Stimulated activated memory B cell treated with anti-CD40 and anti-IgM and Interleukin-4, amounts not matched to agents 10 μg/mL and 1 μg/mL and 100 μg/mL, for 72 hours (primary cell): Measurements from ENCODE around the gene TSPAN15.

ENCODE experiments used
- ATAC-seq: fragments of 150-1000 bp; cut with Tn5 transposase; 2 replicates; pipeline ENCODE4 v1.10.0; 2021
- H3K27ac Mint-ChIP-seq: one replicate; pipeline ENCODE4 v1.8.0; 2022; ENCODE audit warnings: mild to moderate bottlenecking, mixed read lengths
- H3K27me3 Mint-ChIP-seq: one replicate; pipeline ENCODE4 v1.8.0; 2022; ENCODE audit warnings: mixed read lengths
- H3K36me3 Mint-ChIP-seq: one replicate; pipeline ENCODE4 v1.8.0; 2022; ENCODE audit warnings: mixed read lengths
- H3K4me1 Mint-ChIP-seq: one replicate; pipeline ENCODE4 v1.8.0; 2022; ENCODE audit warnings: mixed read lengths
- H3K4me3 Mint-ChIP-seq: one replicate; pipeline ENCODE4 v1.8.0; 2022; ENCODE audit warnings: mild to moderate bottlenecking, moderate library complexity, mixed read lengths
- H3K9me3 Mint-ChIP-seq: one replicate; pipeline ENCODE4 v1.8.0; 2022; ENCODE audit warnings: mixed read lengths

Gene TSPAN15

DNA sequence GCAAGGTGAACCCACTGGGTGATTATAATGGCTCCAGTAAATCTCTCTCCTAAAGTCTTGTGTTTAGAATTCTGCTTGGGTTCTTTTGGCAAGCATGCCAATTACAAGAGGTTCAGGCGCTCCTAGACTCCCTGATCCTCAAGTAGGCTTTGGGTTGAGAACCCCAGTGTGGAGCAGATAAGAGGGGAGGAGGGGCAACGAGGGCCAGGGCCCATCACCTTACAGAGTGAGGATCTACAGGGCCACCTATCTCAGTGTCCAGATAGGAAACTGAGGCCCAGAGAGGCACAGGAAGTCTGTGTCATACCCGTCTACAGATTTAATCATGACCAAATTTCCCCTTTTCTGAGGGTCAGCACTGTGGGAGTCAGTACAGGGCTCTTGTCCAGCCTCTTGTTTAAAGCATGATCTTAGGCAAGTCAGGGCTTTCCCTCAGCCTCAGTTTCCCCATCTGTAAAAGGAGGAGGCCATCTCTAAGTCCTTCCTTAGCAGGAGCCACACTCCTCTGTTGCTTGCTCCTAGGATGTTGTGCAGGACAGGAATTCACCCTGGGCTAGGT is 39.0 kb upstream of the TSPAN15 start:
- H3K27ac Mint-ChIP-seq: no peak overlapping the region
- H3K27me3 Mint-ChIP-seq: peaks cover 9% of the 10 kb centered on the region
- H3K4me3 Mint-ChIP-seq: no peak overlapping the region
- ATAC-seq: no peak
- no peaks in the 10 kb centered on the region for H3K9me3 Mint-ChIP-seq
- peaks cover 44% of the 10 kb centered on the region for H3K4me1 Mint-ChIP-seq
- no peaks in the 10 kb centered on the region for H3K36me3 Mint-ChIP-seq

DNA sequence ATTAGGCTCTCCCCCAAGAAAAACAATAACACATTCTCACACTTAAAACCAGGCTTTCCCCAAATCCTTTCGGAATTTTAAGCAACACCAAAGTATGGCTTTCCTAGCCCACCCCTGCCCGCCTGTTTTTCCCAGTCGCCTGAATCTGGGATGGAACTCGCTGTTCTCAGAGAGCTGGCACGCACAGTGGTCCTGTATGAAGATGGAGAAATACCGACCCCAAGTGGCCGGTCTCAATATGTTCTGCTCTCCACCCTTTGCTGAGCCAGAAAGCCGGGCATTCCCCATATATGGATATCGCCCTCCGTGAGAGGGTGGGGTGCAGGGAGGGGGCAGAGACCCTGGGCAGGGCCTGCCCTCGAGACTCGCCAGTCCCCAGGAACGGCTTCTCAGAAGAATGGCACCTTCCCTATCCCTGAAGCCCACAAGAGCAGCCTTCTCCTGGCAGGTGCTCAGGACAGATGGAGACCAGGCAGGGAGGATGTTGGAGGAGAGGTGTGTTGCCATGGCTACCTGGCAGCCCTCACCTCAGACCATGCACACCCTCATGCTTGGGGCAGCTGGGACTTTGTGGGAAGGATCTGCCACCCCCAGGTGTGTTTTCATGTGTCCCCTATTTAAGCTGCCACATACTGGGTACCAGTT is 37.9 kb upstream of the TSPAN15 start:
- peaks cover 9% of the 10 kb centered on the region for H3K27me3 Mint-ChIP-seq
- H3K27ac Mint-ChIP-seq: no peak overlapping the region
- no peak overlapping the region for H3K4me3 Mint-ChIP-seq
- H3K36me3 Mint-ChIP-seq: no peaks in the 10 kb centered on the region
- H3K9me3 Mint-ChIP-seq: no peaks in the 10 kb centered on the region
- no peak for ATAC-seq
- peaks cover 34% of the 10 kb centered on the region for H3K4me1 Mint-ChIP-seq

DNA sequence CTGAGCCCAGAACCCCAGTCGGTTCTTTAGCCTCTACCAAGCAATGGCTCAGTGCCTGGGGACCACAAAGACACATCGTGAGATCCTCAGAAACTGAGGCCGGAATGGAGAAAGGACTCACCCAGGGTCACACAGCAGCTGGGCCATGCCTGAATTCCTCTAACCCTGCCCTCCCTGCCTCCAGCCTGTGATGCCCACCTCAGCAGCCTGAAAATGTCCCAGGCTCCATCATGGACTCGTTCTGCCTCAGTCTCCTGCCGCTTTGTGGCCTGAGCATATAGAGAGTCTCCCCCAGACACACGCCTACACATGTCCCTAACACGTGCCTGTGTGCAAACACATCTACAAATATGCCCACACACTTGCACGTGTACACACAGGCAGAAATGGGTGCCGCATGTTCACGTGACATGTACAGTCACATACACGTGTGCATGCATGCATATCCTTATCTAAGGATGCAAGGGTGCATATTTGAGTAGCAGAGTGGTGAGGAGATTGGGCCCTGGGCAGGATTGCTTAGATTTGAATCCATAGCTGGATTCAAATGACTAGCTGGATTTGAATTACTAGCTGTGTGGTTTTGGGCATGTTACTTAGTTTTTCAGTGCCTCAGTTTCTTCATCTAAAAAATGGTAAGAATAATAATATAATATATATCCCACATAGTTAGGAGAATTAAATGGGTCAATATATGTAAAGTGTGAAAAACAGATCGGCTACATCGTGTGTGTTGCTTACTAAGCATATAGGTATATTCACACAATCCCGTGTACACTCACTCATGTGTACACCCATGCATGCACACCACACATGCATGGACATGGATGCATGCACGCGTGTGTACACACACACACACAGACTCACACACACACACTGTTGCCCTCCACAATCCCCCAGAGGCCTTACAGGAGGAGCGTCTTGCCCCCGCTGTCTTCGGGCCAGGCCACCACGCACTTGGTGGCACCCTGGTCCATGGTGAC is 36.9 kb upstream of the TSPAN15 start:
- no peak for ATAC-seq
- peaks cover 9% of the 10 kb centered on the region for H3K27me3 Mint-ChIP-seq
- H3K4me1 Mint-ChIP-seq: peaks cover 24% of the 10 kb centered on the region
- no peaks in the 10 kb centered on the region for H3K36me3 Mint-ChIP-seq
- no peak overlapping the region for H3K27ac Mint-ChIP-seq
- H3K4me3 Mint-ChIP-seq: no peak overlapping the region
- no peaks in the 10 kb centered on the region for H3K9me3 Mint-ChIP-seq

DNA sequence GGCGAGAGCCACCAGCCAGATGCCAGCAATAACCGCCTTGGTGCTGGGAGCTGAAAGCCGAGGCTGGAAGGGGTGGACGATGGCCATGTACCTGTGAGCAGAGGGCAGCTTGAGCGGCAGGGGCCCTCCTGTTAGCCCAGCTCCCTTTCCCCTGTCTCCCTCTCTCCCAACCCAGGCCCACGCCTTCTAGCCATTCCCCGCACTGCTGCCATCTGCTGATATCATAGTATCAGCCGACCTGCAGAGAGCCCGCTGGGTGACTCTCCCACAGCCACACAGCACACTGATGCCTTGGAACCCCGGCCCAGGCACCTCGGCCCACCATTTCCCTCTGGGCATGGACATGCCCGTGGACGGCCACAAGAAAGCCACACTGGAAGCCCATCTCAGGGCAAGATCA is 36.2 kb upstream of the TSPAN15 start:
- Mint-ChIP-seq H3K36me3 (no peaks in the 10 kb centered on the region), H3K27ac (no peak overlapping the region), H3K4me1 (peaks cover 18% of the 10 kb centered on the region), H3K9me3 (no peaks in the 10 kb centered on the region), H3K27me3 (peaks cover 9% of the 10 kb centered on the region), H3K4me3 (no peak overlapping the region)
- no peak for ATAC-seq

DNA sequence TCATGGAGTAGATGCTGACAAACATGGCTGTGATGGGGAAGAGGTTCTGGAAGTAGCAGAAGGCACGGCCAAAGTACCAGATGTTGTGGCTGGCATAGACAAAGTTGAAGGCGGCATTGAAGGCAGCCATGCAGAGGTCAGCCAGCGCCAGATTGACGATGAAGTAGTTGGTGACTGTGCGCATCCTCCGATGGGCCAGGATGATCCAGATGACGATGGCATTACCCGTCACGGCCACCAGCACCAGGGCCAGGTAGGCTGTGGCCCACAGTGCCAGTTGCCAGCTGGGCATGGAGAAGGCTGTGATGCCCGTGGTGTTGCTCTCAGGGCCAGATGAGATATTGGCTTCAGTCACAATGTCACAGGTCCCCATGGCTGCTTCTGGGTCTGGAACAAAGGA is 35.3 kb upstream of the TSPAN15 start:
- Mint-ChIP-seq H3K27ac (no peak overlapping the region), H3K36me3 (no peaks in the 10 kb centered on the region), H3K9me3 (no peaks in the 10 kb centered on the region), H3K4me3 (no peak overlapping the region), H3K27me3 (peaks cover 9% of the 10 kb centered on the region), H3K4me1 (peaks cover 10% of the 10 kb centered on the region)
- no peak for ATAC-seq

DNA sequence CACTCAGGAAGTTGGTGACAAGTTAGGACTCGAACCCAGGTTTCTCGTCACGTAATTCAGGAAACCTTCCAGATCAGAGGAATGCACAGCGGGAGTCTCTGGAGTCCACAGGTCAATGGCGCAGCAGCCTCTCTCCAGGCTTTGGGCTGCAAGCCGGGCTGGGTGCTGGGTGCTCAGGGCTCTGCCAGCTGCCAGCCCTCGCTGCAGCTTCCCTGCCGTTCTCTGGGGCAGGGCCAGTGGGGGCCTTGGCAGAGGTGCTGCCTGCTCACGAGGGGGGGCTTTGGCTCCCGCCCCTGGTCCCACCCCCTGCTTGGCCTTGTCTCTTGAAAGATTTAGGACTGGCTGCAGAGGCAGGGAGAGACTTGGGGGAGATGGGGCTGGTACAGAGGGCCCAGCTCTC is 34.6 kb upstream of the TSPAN15 start, which contains the start of gene TACR2:
Gene TACR2 (minus strand): TSS at position 224 of the 400 bp plus-strand sequence. CDS start 595 bp downstream, outside the sequence.
- no peak within 1 kb of the TSS for H3K27ac Mint-ChIP-seq
- H3K4me1 Mint-ChIP-seq: peaks cover 7% of the 10 kb centered on the region
- peaks cover 9% of the 10 kb centered on the region for H3K27me3 Mint-ChIP-seq
- ATAC-seq: no peak
- H3K4me3 Mint-ChIP-seq: no peak within 1 kb of the TSS
- no peaks in the 10 kb centered on the region for H3K36me3 Mint-ChIP-seq
- no peaks in the 10 kb centered on the region for H3K9me3 Mint-ChIP-seq

DNA sequence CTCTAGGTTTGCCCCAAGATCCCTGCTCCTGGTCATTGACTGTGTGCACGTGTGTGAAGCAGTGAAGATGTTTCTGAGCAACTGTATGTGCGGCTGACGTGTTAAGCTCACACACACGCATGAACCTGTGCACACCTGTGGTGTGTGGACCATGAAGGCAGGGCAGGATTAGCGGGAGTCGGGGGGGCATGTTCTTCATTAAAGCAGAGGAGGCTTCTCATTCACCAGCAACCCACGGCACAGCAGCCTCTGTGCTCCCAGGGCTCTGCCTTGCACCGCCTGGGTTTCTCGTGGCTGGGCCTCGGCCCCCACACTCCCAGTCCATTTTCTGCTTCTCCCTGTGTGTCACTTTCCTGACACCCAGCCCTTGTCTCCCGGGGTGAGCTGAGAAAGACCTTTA is 33.7 kb upstream of the TSPAN15 start:
- Mint-ChIP-seq H3K4me1 (peaks cover 7% of the 10 kb centered on the region), H3K9me3 (no peaks in the 10 kb centered on the region), H3K27me3 (peaks cover 9% of the 10 kb centered on the region), H3K27ac (no peak overlapping the region), H3K36me3 (no peaks in the 10 kb centered on the region), H3K4me3 (no peak overlapping the region)
- no peak for ATAC-seq

DNA sequence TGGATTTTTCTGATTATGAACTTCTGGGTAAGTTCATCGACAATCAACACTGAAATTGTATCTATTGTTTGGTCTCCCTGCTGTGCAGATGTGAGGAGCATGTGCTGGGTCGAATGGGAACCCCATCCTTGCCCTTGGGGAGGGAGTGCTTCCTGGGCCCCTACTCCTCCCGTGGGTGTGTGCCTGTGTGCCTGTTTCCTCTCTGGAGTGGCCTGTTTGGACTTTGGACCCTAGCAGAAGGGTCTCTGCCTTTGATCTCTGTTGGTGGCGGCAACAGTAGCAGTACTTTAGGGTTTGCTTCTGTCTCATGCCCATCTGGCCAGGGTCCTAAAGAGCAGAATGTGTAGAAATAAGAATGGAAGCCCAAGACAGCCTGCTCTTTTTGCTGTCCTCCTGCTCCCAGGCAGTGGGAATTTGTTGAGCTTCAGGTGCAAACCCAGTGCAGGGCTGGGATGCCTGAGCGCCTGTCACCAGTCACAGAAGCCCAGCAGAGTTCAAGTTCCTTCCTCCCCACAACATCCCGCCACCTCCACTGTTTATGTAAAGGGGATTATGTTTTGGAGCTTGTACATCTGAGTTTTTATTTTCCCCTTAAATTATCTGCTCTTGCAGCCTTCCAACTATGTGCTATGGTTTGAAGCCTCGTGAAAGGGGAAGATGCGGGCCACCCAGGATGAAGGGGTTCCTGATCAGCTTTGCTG is 33.1 kb upstream of the TSPAN15 start:
- H3K9me3 Mint-ChIP-seq: no peaks in the 10 kb centered on the region
- H3K4me1 Mint-ChIP-seq: peaks cover 4% of the 10 kb centered on the region
- H3K36me3 Mint-ChIP-seq: no peaks in the 10 kb centered on the region
- ATAC-seq: no peak
- H3K27me3 Mint-ChIP-seq: peaks cover 9% of the 10 kb centered on the region
- no peak overlapping the region for H3K4me3 Mint-ChIP-seq
- H3K27ac Mint-ChIP-seq: no peak overlapping the region

DNA sequence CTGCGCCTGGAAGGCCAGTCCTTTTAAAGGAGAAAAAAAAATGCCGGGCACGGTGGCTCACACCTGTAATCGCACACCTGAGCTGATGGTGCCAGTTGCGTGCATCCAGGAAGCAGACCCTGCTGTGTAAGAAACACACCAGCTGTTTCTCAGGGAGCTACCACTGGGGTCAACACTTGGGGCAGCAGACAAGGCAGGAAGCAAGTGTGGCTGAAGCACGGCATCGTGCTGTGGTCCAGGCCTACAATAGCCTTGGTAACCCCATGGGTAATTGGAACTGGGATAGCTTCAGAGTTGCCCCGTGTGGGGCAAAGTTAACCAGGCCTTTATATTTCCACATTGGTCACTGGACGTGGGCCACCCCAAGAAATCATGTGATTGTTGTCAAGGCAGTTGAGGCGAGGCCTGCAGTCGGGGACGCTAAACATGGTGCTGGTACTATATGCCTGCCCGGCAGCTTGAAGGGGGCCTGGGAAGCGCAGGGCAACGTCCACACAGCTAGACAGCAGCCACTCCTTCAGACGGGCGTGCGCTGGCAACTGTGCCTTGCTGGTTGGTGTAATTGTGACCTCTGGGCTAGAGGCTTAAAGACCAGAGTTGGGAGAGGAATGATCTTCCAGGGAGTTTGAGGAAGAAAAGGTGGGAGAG is 32.0 kb upstream of the TSPAN15 start:
- Mint-ChIP-seq H3K4me1 (peaks cover 6% of the 10 kb centered on the region), H3K4me3 (no peak overlapping the region), H3K27me3 (peaks cover 9% of the 10 kb centered on the region), H3K36me3 (no peaks in the 10 kb centered on the region), H3K27ac (no peak overlapping the region), H3K9me3 (peaks cover 3% of the 10 kb centered on the region)
- ATAC-seq: no peak

DNA sequence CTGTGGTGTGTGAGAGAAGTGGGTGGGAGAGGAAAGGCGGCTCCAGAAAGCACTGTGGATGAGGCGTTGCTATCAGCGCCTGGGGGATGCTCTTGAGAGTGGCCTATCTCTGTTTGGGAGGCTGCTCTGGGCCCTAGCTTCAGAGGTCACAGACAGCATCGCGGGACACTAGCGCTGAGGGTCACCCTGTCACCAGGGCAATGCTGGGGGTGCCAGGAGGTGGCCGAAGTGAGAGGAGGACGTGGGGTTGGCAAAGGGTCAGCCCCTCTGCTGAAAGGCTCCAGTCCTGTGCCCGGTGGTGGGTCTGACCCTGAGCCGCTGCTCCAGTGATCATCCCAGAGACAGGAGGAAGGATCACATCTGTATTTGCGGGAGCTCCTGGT is 31.5 kb upstream of the TSPAN15 start:
- H3K27ac Mint-ChIP-seq: no peak overlapping the region
- H3K36me3 Mint-ChIP-seq: no peaks in the 10 kb centered on the region
- peaks cover 8% of the 10 kb centered on the region for H3K4me1 Mint-ChIP-seq
- H3K27me3 Mint-ChIP-seq: peaks cover 9% of the 10 kb centered on the region
- H3K4me3 Mint-ChIP-seq: no peak overlapping the region
- ATAC-seq: no peak
- peaks cover 3% of the 10 kb centered on the region for H3K9me3 Mint-ChIP-seq

DNA sequence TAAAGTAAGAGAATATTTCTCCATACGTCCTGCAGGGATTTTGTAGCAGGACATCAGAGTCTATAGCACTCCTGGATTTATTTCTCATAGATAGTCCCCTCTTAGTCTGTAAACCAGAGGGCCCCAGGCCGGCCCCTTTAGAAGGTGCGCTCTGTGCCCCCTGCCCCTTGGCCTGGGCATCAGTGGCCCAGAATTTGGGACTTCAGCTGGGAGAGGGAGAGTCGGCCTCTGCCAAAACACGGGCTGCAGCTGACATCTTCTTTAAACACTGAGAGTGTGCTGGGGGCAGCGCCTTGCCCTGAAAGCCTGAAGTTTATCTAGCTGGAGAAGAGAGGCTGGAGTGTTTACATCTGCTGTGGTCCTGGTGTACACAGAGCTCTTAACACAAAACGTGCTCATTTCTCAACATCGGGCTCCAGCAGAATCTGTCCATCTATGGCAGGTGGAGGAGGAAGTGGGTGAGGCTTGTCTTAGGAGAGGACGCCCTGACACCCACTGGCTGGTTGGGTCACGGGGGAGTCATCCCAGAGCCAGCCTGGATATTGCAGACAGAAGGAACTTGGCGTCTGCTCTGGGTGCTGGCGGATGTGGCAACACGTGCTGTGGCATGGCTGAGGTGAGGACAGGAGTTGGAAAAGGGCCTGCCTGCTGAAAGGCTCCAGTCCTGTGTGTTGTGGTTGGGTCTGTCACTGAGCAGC is 29.5 kb upstream of the TSPAN15 start:
- no peak overlapping the region for H3K4me3 Mint-ChIP-seq
- H3K27me3 Mint-ChIP-seq: no peaks in the 10 kb centered on the region
- H3K4me1 Mint-ChIP-seq: peaks cover 15% of the 10 kb centered on the region
- no peak for ATAC-seq
- no peaks in the 10 kb centered on the region for H3K36me3 Mint-ChIP-seq
- H3K9me3 Mint-ChIP-seq: peaks cover 3% of the 10 kb centered on the region
- no peak overlapping the region for H3K27ac Mint-ChIP-seq

DNA sequence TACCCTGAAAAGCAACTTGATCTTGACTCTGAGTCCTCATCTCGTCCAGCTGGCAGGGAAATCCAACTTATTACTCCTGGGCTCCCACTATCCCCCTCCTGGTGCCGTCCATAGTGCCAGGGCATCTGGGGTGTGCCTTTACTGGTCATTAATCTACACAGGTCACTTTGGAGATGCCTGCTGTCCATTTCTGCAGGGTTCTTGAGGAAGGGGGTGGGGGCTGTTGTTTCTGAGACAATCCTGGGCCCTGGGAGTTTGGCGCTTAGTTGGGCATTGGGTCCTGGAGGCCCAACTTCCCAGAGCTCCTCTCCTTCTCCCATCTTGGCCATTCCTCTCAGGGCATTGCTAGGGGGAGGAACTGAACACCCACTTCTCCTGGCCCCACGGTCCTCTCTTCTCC is 28.6 kb upstream of the TSPAN15 start:
- ATAC-seq: no peak
- peaks cover 15% of the 10 kb centered on the region for H3K4me1 Mint-ChIP-seq
- no peaks in the 10 kb centered on the region for H3K36me3 Mint-ChIP-seq

DNA sequence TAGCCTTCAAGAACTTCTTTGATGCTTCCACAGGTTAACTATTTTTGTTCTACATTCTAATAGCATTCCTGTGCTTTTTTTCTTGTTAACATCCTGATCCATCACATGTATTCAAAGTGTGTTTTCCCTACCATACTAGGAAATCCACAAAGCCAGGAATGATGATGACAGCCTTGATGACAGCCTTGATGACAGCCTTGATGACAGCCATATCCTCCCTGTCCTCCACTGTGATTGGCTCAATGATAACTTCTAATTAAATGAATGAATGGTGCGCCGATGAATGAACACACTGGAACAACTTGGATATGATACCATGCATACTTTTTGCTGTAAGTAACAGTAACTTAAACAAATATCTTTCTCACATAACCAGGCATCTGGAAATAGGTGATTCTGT is 26.2 kb upstream of the TSPAN15 start:
- Mint-ChIP-seq H3K9me3 (peaks cover 3% of the 10 kb centered on the region), H3K27ac (no peak overlapping the region), H3K36me3 (no peaks in the 10 kb centered on the region), H3K27me3 (no peaks in the 10 kb centered on the region), H3K4me1 (peaks cover 15% of the 10 kb centered on the region), H3K4me3 (no peak overlapping the region)
- ATAC-seq: no peak

More for the DNA sequence above, 28.6 kb upstream of the TSPAN15 start:
- Mint-ChIP-seq H3K9me3 (peaks cover 3% of the 10 kb centered on the region), H3K27ac (no peak overlapping the region), H3K27me3 (no peaks in the 10 kb centered on the region), H3K4me3 (no peak overlapping the region)

DNA sequence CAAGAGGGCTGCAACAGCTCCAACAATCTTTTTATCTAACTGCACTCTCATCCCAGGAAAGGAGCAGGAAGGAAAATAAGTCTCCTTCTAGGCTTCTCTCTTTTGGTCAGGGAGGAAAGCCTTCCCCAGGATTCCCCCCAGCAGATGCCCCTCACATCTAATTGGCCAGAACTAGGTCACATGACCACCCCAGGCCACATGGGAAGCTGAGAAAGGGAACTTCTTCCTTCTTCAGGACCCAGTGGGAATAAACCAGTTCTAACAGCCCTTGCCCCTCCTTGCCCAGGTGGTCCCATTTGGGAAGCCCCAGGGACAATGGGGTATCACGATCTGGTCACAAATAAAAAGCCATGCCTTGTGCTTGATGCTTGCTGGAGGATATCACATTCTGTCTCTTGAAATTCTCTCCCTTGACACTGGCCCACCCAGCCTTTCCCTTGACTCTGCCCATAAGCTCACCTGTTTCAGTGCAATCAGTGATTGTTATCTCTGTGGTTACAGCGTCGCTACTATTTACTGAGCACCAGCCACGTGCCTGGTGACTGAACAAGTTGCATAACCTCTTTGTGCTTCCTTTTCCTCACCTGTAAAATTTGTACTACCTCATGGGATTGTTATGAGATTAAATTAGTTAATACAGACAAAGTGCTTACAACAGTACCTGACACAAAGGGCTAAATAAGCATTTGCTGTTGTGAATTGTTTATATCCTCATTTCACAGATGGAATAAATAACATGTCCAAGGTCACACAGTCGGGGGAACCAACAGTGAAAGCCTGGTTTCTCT is 25.6 kb upstream of the TSPAN15 start:
- H3K27me3 Mint-ChIP-seq: no peaks in the 10 kb centered on the region
- peaks cover 3% of the 10 kb centered on the region for H3K9me3 Mint-ChIP-seq
- ATAC-seq: no peak
- H3K36me3 Mint-ChIP-seq: no peaks in the 10 kb centered on the region
- H3K4me1 Mint-ChIP-seq: peaks cover 15% of the 10 kb centered on the region
- no peak overlapping the region for H3K27ac Mint-ChIP-seq
- no peak overlapping the region for H3K4me3 Mint-ChIP-seq
